Measurements from ENCODE around the gene PRPF38B. TPM values are rescaled to one million over a fixed set of nuclear protein-coding genes. Genes with fewer than 3 reads are reported as not detected.
A peak's percentile ranks its signal among the peaks of the same experiment; 100 is the strongest.

PRPF38B gene
- total RNA-seq, 1 experiment from 2014 or later, result 4.7 TPM

- in situ Hi-C loops (cut with HindIII; ENCODE audit: low pct_unique_long_range_greater_than_20kb, low sequenced_read_pairs), result no loop called here
- DNase-seq (ENCODE audit: low read depth), result peak; percentile 71
These were observed 55.2 kb downstream of the PRPF38B start for GRCh38 chr1:108747171-108747850.

- DNase-seq (ENCODE audit: low read depth), result no peak
- in situ Hi-C loops (cut with HindIII; ENCODE audit: low pct_unique_long_range_greater_than_20kb, low sequenced_read_pairs), result no loop called here
These were observed 55.8 kb downstream of the PRPF38B start for GRCh38 chr1:108747898-108748297.

- in situ Hi-C loops (cut with HindIII; ENCODE audit: low pct_unique_long_range_greater_than_20kb, low sequenced_read_pairs), result no loop called here
- DNase-seq (ENCODE audit: low read depth), result no peak
These were observed 57.0 kb downstream of the PRPF38B start for GRCh38 chr1:108749081-108749480.

- DNase-seq (ENCODE audit: low read depth), result peak; percentile 60
- in situ Hi-C loops (cut with HindIII; ENCODE audit: low pct_unique_long_range_greater_than_20kb, low sequenced_read_pairs), result no loop called here
These were observed 58.5 kb downstream of the PRPF38B start for GRCh38 chr1:108750476-108751181.

Other genes with a start within 250 kb of the PRPF38B start
- not detected in 2 replicates for gene NBPF6, start 242.0 kb upstream of the PRPF38B start, total RNA-seq (2014; rRNA removed; shearing (Covaris generic); ENCODE audit: low replicate concordance)
- 8.1 and 9.5 TPM in 2 replicates for gene EEIG2, start 132.2 kb upstream of the PRPF38B start, total RNA-seq (2014; rRNA removed; shearing (Covaris generic); ENCODE audit: low replicate concordance)
- gene HENMT1, start 31.2 kb upstream of the PRPF38B start, total RNA-seq (2014; rRNA removed; shearing (Covaris generic); ENCODE audit: low replicate concordance), result 0.17 TPM in 1 of 2 replicates, not detected in the other
- gene FNDC7, start 20.6 kb downstream of the PRPF38B start, total RNA-seq (2014; rRNA removed; shearing (Covaris generic); ENCODE audit: low replicate concordance), result not detected in 2 replicates
- gene STXBP3, start 54.4 kb downstream of the PRPF38B start, total RNA-seq (2014; rRNA removed; shearing (Covaris generic); ENCODE audit: low replicate concordance), result 6.4 and 7.3 TPM in 2 replicates
- gene AKNAD1, start 164.8 kb downstream of the PRPF38B start, total RNA-seq (2014; rRNA removed; shearing (Covaris generic); ENCODE audit: low replicate concordance), result 0.06 TPM in 1 of 2 replicates, not detected in the other
- gene GPSM2, start 184.7 kb downstream of the PRPF38B start, total RNA-seq (2014; rRNA removed; shearing (Covaris generic); ENCODE audit: low replicate concordance), result 28.8 and 53.7 TPM in 2 replicates